ENCODE data around the gene ILRUN.
"Not testable (repeated sequence)": the region's sequence is repeated elsewhere in the genome, so short reads cannot be mapped to it uniquely, and the experiment has no call there.

Gene ILRUN

DNA sequence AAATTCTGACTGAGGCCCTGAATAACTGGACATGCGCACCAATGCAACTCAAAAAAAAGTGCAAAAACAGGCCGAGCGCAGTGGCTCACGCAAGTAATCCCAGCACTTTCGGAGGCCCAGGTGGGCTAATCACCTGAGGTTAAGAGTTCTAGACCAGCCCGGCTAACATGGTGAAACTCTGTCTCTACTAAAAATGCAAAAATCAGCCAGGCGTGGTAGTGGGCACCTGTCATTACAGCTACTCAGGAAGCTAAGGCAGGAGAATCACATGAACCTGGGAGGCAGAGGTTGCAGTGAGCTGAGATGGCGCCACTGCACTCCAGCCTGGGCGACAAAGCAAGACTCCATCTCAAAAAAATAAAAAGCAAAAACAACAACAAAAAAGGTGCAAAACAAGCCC lies 21.6 kb downstream of the ILRUN start:
- H3K27ac ChIP-seq (ENCODE audit: low read depth, low read length); H3K4me3 ChIP-seq (ENCODE audit: low read length); H3K9me3 ChIP-seq (ENCODE audit: insufficient read depth, low read depth, low read length); H3K9ac ChIP-seq (ENCODE audit: low read depth, low read length); H3K4me1 ChIP-seq (ENCODE audit: insufficient read depth, low read length); H3K36me3 ChIP-seq (ENCODE audit: insufficient read depth, low read length); H3K27me3 ChIP-seq (ENCODE audit: insufficient read depth, low read length): not testable (repeated sequence)
- WGBS: 94% methylated on average over 9 of the region's 9 CpGs

GRCh38 chr6:34674268-34674639 lies 22.3 kb downstream of the ILRUN start:
- H3K4me1 ChIP-seq (ENCODE audit: insufficient read depth, low read length): no peaks in the 10 kb centered on the region; the same call in 1 of the 2 replicates
- no peak overlapping the region for H3K9ac ChIP-seq (ENCODE audit: low read depth, low read length)

DNA sequence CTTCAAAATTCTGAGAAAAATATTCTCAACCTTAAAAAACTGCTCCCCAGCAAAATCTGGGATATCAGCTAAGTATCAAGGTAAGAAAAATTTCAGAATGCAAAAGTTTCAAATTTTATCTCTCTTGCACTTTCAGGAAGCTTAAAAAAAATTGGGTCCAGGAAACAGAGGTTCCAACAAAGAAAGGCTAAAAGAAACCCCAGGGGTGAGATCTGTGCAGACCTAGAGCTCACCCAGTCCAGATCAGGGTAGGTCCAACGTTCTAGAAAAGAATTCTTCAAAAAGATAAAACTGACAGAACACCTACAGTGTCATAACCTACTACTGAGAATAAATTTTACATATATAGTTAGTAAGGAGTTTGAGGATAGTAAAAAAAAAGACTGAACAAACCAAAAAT lies 23.5 kb downstream of the ILRUN start:
- no peak overlapping the region for H3K27ac ChIP-seq (ENCODE audit: low read depth, low read length)
- WGBS: 78% methylated on average over 1 of the region's 1 CpG
- no peaks in the 10 kb centered on the region for H3K9me3 ChIP-seq (ENCODE audit: insufficient read depth, low read depth, low read length)
- H3K4me1 ChIP-seq (ENCODE audit: insufficient read depth, low read length): no peaks in the 10 kb centered on the region; the same call in 1 of the 2 replicates
- no peaks in the 10 kb centered on the region for H3K27me3 ChIP-seq (ENCODE audit: insufficient read depth, low read length)
- H3K9ac ChIP-seq (ENCODE audit: low read depth, low read length): no peak overlapping the region
- H3K36me3 ChIP-seq (ENCODE audit: insufficient read depth, low read length): no peaks in the 10 kb centered on the region
- H3K4me3 ChIP-seq (ENCODE audit: low read length): no peak overlapping the region

More at GRCh38 chr6:34674268-34674639, 22.3 kb downstream of the ILRUN start:
- Histone ChIP-seq H3K9me3 (ENCODE audit: insufficient read depth, low read depth, low read length) (no peaks in the 10 kb centered on the region), H3K4me3 (ENCODE audit: low read length) (no peak overlapping the region), H3K27ac (ENCODE audit: low read depth, low read length) (no peak overlapping the region), H3K36me3 (ENCODE audit: insufficient read depth, low read length) (no peaks in the 10 kb centered on the region), H3K27me3 (ENCODE audit: insufficient read depth, low read length) (no peaks in the 10 kb centered on the region)
- 93% methylated on average over 4 of the region's 5 CpGs for WGBS

- Histone ChIP-seq H3K9me3 (ENCODE audit: insufficient read depth, low read depth, low read length) (no peaks in the 10 kb centered on the region), H3K27ac (ENCODE audit: low read depth, low read length) (no peak overlapping the region), H3K4me1 (ENCODE audit: insufficient read depth, low read length) (no peaks in the 10 kb centered on the region; the same call in 1 of the 2 replicates), H3K9ac (ENCODE audit: low read depth, low read length) (no peak overlapping the region), H3K4me3 (ENCODE audit: low read length) (no peak overlapping the region), H3K27me3 (ENCODE audit: insufficient read depth, low read length) (no peaks in the 10 kb centered on the region), H3K36me3 (ENCODE audit: insufficient read depth, low read length) (no peaks in the 10 kb centered on the region)
- WGBS: 98% methylated on average over 3 of the region's 3 CpGs
Observed at GRCh38 chr6:34672657-34673043, 23.9 kb downstream of the ILRUN start.

- no peak overlapping the region for H3K27ac ChIP-seq (ENCODE audit: low read depth, low read length)
- H3K9me3 ChIP-seq (ENCODE audit: insufficient read depth, low read depth, low read length): no peaks in the 10 kb centered on the region
- 96% methylated on average over 8 of the region's 8 CpGs for WGBS
- H3K9ac ChIP-seq (ENCODE audit: low read depth, low read length): no peak overlapping the region
- H3K27me3 ChIP-seq (ENCODE audit: insufficient read depth, low read length): no peaks in the 10 kb centered on the region
- H3K36me3 ChIP-seq (ENCODE audit: insufficient read depth, low read length): no peaks in the 10 kb centered on the region
- H3K4me1 ChIP-seq (ENCODE audit: insufficient read depth, low read length): peaks cover 3% of the 10 kb centered on the region; the same call in 1 of the 2 replicates
- no peak overlapping the region for H3K4me3 ChIP-seq (ENCODE audit: low read length)
Observed at GRCh38 chr6:34671801-34672656, 24.5 kb downstream of the ILRUN start.

DNA sequence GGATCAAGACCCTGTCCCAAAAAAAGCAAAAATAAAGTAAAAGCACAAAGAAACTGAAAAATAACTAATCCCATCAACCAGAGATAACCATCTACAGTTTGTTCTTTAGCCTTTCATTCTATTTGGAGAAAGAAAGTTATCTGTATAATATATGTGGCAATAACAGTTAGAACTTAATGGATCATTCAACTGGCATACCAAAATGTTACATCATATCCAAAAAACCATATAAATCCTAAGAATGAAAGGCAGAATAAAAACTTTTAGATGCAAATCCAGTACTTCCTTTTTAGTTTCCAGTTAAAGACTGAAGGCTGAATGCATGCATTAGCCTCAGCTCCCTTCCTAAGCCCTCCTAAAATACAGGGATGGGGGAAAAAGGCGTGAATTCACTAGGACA lies 25.2 kb downstream of the ILRUN start:
- Histone ChIP-seq H3K27me3 (ENCODE audit: insufficient read depth, low read length) (no peaks in the 10 kb centered on the region), H3K36me3 (ENCODE audit: insufficient read depth, low read length) (no peaks in the 10 kb centered on the region), H3K4me1 (ENCODE audit: insufficient read depth, low read length) (peaks cover 5% of the 10 kb centered on the region; the same call in 1 of the 2 replicates), H3K9ac (ENCODE audit: low read depth, low read length) (no peak overlapping the region), H3K9me3 (ENCODE audit: insufficient read depth, low read depth, low read length) (no peaks in the 10 kb centered on the region), H3K27ac (ENCODE audit: low read depth, low read length) (no peak overlapping the region), H3K4me3 (ENCODE audit: low read length) (no peak overlapping the region)
- 90% methylated on average over 1 of the region's 1 CpG for WGBS

GRCh38 chr6:34668799-34669198 lies 27.8 kb downstream of the ILRUN start:
- H3K36me3 ChIP-seq (ENCODE audit: insufficient read depth, low read length); H3K4me3 ChIP-seq (ENCODE audit: low read length); H3K9ac ChIP-seq (ENCODE audit: low read depth, low read length); H3K9me3 ChIP-seq (ENCODE audit: insufficient read depth, low read depth, low read length); H3K27me3 ChIP-seq (ENCODE audit: insufficient read depth, low read length); H3K27ac ChIP-seq (ENCODE audit: low read depth, low read length): not testable (repeated sequence)
- peaks cover 14% of the 10 kb centered on the region for H3K4me1 ChIP-seq (ENCODE audit: insufficient read depth, low read length)
- WGBS: 98% methylated on average over 5 of the region's 5 CpGs

DNA sequence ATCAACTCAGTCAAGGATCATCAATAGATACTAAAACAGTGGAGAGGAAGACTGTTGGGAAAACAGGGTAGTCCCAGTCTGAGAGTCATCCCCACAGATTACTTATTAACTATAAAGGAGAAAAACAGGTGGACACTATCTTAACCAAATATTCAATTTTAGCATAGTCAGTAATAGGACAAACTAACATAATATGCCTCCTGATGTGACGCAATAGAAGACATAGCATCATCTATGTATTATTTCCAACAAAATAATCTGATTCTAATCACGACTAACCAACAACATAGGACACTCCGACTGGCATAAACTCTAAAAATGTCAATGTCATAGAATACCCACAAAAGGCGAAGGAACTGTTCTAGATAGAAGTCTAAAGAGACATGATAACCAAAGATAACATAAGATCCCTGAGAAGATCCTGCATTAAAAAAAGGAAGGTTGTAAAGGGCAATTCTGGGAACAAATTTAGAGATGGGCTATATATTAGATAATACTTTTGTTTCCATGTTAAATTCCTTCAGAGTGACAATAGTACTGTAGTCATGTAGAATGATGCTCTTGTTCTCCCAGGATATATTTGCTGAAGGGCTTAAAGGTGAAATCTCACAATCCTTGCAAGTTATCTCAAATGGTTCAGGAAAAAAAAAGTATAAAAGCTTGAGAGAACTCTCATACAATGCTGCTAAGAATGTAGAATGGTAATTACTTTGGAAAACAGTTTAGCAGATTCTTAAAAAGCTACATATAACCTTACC lies 28.9 kb downstream of the ILRUN start:
- no peak overlapping the region for H3K4me3 ChIP-seq (ENCODE audit: low read length)
- H3K4me1 ChIP-seq (ENCODE audit: insufficient read depth, low read length): peaks cover 15% of the 10 kb centered on the region
- H3K9ac ChIP-seq (ENCODE audit: low read depth, low read length): no peak overlapping the region
- no peaks in the 10 kb centered on the region for H3K27me3 ChIP-seq (ENCODE audit: insufficient read depth, low read length)
- 97% methylated on average over 4 of the region's 4 CpGs for WGBS
- H3K27ac ChIP-seq (ENCODE audit: low read depth, low read length): no peak overlapping the region
- no peaks in the 10 kb centered on the region for H3K9me3 ChIP-seq (ENCODE audit: insufficient read depth, low read depth, low read length)
- no peaks in the 10 kb centered on the region for H3K36me3 ChIP-seq (ENCODE audit: insufficient read depth, low read length)

DNA sequence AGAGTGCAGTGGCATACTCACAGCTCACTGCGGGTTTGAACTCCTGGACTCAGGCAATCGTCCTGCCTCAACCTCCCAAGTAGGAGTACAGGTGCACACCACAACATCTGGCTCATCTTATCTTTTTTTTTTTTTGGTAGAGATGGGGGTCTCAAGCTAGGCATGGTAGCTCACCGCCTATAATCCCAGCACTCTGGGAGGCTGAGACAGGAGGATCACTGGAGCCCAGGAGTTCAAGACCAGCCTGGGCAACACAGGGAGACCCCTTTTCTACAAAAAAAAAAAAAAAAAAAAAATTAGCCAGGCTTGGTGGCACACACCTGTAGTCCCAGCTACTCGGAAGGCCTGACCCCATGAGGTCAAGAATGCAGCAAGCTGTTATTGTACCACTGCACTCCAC lies 31.5 kb downstream of the ILRUN start:
- Histone ChIP-seq H3K27ac (ENCODE audit: low read depth, low read length) (0 out of 2 replicates have a peak overlapping the region, but pooled peaks have one; percentile 3), H3K4me3 (ENCODE audit: low read length) (no peak overlapping the region), H3K9me3 (ENCODE audit: insufficient read depth, low read depth, low read length) (no peaks in the 10 kb centered on the region), H3K9ac (ENCODE audit: low read depth, low read length) (no peak overlapping the region), H3K36me3 (ENCODE audit: insufficient read depth, low read length) (no peaks in the 10 kb centered on the region), H3K27me3 (ENCODE audit: insufficient read depth, low read length) (no peaks in the 10 kb centered on the region), H3K4me1 (ENCODE audit: insufficient read depth, low read length) (peaks cover 15% of the 10 kb centered on the region)
- 93% methylated on average over 4 of the region's 4 CpGs for WGBS

DNA sequence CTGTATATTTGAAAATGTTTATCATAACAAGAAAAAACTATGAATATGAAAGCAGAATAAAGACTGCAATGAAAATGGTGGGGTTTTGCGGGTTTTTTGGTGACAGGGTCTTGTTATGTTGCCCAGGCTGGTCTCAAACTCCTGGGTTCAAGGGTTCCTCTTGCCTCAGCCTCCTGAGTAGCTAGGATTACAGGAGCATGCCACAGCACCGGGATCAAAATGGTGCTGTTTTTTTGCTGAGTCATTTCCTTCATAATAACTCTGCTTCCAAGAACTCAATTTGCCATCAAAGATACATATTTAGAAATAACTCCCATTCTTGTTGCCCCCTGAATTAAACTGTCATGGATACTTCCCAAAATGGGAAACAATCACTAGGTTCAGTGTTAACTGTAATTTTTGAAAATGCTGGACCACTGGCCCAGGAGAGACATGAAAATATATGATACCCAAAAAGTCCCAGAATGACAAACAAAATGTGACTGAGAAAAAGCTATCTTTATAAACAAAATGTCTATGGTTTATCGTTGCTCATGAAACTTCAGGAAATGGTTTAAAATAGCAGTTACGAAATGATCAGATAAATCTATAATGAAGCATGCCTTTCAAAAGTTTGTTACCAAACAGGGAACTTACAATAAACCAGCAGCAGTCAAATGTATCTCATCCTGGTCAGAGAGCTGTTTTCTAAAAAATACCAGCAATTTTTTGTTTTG lies 32.2 kb downstream of the ILRUN start:
- Histone ChIP-seq H3K27ac (ENCODE audit: low read depth, low read length) (peak overlapping the region; percentile 3), H3K4me1 (ENCODE audit: insufficient read depth, low read length) (peaks cover 15% of the 10 kb centered on the region), H3K4me3 (ENCODE audit: low read length) (no peak overlapping the region), H3K36me3 (ENCODE audit: insufficient read depth, low read length) (no peaks in the 10 kb centered on the region), H3K9ac (ENCODE audit: low read depth, low read length) (no peak overlapping the region), H3K27me3 (ENCODE audit: insufficient read depth, low read length) (no peaks in the 10 kb centered on the region), H3K9me3 (ENCODE audit: insufficient read depth, low read depth, low read length) (no peaks in the 10 kb centered on the region)
- 87% methylated on average over 4 of the region's 4 CpGs for WGBS

- H3K27ac ChIP-seq (ENCODE audit: low read depth, low read length): no peak overlapping the region; the same call in 1 of the 2 replicates
- no peak overlapping the region for H3K9ac ChIP-seq (ENCODE audit: low read depth, low read length)
- H3K27me3 ChIP-seq (ENCODE audit: insufficient read depth, low read length): no peaks in the 10 kb centered on the region
- no peak overlapping the region for H3K4me3 ChIP-seq (ENCODE audit: low read length)
- WGBS: 80% methylated on average over 5 of the region's 5 CpGs
- H3K9me3 ChIP-seq (ENCODE audit: insufficient read depth, low read depth, low read length): no peaks in the 10 kb centered on the region
- H3K4me1 ChIP-seq (ENCODE audit: insufficient read depth, low read length): peaks cover 19% of the 10 kb centered on the region
- H3K36me3 ChIP-seq (ENCODE audit: insufficient read depth, low read length): no peaks in the 10 kb centered on the region
Observed at GRCh38 chr6:34663831-34664255, 32.7 kb downstream of the ILRUN start.
